Suppressor macrophage treated with lipopolysaccharide for 4 hours (primary cell): ENCODE data around the gene OR52E1.

ENCODE experiments used
- DNase-seq: peaks from one replicate; pipeline ENCODE4 v3.0.0-alpha.2; 2020

Gene OR52E1

GRCh38 chr11:5118893-5119292 lies 49.5 kb downstream of the OR52E1 start:
- no peak for DNase-seq
